NCI-H446 (cell line): Measurements from ENCODE around the gene ERC1.

Source experiments
- DNase-seq, 2 experiments: peaks; one replicate each; lab custom pipeline; 2025; lab: John Stamatoyannopoulos, UW

The ERC1 gene

DNA sequence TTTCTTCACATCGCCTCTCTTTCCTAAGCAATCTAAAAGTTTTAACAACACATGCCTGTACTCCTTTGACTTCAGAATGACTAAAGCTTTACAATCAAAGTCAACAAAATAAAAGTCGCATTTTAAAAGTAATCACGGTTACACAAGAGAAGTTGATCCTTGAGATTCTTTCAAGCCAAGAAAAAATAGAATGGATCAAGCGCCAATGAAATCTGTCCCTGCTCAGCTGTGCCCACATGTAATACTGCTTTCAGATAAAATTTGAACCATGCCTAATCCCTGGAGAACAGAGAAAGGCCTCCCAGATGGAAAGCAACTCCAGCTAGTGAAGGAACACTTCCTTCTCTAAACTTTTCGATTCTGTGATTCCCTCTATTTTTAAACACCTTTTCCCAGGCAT lies 490.3 kb downstream of the ERC1 start:
- no peak for DNase-seq

DNA sequence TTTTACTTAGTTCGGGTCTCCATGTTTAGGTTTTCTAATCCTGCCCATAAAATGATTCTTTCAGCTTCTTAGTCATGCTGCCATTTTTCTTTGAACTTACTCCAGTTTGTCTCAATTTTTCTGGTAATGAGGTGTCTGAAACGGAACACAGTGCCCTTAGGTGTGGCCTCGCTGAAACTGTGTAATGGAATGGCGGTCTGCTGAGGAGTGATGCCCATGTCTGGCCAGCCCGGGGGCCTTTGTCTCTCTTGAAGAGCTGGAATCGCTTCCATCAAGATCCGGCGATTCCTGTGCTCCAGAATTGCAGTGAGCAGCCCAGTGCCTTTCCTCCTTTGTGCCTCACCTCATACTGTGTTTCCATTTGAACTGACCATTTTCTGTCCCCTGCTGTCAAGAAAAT lies 490.9 kb downstream of the ERC1 start:
- DNase-seq: no peak

DNA sequence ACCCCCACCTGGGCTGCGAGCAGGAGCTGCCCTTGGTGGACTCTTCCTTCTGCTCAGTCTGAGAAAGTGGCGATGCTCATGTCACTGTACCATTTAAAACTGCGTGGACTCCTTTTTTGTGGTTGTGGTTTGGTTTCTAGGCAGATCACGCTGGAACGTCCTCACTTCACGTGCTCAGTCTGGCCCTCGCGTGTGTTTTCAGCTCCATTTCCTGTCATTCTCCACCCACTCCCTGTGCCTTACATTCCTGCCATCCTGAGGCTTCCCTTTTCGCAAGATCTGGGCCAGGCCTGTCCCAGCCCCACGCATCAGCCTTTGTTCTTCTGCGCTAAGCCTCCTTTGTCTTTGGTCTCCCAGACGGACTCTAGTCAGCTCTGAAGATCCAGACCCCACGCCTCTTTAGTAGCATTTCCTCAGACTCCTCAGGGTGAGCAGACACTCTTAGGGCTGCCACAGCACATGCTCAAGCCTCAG lies 497.9 kb downstream of the ERC1 start:
- no peak for DNase-seq

DNA sequence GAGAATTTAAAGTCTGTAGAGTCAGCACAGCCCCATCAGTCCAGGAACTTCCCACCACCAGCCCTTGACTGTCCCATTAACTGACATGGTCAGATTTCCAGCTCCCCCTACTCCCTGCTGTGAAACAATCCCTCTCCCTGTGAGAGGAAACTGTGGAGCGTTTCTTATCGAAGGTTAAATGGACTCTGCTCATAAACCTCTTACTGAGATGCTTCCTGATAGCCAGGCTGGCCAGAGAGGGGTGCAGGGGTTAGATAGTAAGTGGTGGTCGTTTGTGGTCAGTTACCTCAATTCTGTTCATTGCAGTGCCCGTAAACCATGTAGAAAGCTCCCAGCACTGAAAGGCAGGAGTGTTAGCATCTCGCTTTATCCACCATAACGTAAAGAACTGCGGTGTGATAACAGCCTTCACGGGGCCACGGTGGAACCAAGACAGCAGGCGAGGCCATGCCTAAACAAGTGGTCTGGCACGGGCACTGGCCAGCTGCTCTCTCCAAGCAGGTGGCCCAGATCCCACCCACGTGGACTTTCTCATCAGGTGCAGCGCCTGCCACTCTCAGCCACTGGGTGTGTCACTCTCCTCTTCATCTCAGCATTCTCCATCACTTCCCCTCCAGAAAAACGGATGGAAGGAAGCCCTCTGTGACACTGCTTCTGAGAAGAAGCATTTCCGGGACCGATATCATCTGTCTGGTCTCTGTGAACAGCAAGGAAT lies 501.1 kb downstream of the ERC1 start:
- DNase-seq: no peak

DNA sequence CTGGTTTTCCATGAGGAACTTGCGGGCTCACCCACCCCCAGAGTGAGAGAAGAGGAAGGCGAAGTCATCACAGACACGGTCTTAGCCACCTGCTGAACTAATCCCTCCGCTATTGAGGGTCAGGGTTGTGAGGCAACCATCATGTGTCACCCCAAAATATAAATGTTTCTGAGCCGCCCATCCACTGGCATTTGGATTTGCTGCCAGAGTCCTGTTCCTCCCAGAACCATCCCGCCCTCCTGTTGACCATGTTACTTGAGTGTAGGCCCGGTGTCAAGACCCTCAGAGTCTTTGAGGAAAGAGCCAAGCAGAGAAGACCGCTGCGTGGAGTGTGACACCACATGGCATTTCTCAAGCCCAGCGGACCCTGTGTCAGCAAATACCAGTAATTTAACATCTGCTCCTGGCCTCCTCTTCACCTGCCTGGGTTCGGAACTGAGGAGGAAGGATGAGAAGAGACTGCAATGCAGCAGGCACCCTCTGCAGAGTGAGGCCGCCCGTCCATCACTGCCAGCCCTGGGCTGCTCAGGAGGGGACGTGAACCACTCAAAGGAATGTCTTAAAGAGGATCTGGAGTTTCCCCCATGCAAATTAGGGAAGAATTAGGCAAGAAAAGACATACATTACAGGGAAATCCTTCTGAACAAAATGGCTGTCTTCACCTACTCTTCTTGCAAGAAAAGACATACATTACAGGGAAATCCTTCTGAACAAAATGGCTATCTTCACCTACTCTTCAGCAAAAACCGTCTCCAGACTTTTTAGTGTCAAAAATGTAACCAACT lies 502.9 kb downstream of the ERC1 start:
- DNase-seq: no peak

DNA sequence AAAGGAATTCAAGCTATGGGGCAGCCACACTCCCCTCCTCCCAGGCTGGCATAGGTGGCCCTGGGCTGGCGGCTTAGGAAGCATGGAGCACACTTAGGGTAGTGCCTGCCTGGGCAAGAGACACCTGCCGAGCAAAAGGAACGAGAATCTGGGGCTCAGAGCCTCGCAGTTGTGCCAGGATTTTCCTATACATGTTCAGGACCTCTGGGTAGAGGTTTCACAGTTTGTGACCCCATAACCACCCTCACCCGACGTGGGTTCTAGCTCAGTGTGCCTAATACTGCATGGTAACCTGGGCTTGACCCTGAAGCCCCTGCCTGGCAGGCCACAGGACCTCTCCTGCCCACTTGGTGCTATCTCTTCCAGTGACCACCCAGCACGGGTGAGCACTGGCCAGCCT lies 503.8 kb downstream of the ERC1 start:
- DNase-seq: no peak

DNA sequence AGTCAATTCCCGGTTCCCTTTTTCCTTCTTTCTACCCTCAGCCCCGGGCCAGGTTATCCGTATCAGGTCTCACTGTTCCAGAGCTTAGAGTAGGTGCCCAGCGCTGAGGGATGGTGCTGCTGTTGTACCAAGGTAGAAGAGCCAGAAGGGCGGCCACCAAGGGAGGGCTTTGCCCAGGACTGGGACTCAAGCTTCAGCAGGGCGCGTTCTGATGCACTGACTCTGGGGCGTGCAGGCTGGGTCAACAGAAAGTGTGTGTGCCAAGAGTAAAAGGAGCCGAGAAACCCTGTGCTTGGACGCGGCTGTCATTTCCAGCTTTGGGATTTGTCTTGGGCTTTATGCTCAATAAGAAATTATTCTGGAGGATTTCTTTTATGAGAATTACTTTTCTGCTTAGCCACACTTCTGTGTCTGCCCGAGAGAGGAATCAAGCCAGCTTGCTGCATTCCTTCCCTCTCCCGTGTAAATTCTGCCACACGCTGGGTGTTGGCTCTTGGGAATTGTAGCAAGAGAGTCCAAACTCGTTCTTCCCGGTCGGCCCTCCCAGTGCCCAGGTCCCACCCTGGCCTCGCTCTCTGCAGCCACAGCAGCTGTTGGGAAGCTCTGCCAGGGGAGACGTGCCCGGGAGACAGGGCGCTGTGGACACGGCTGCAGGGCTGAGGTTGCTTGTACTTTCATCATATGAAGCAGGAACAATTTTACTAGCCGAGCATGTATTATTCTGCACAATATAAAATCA lies 505.3 kb downstream of the ERC1 start:
- peak in 1 of 2 experiments; percentile 47 for DNase-seq

DNA sequence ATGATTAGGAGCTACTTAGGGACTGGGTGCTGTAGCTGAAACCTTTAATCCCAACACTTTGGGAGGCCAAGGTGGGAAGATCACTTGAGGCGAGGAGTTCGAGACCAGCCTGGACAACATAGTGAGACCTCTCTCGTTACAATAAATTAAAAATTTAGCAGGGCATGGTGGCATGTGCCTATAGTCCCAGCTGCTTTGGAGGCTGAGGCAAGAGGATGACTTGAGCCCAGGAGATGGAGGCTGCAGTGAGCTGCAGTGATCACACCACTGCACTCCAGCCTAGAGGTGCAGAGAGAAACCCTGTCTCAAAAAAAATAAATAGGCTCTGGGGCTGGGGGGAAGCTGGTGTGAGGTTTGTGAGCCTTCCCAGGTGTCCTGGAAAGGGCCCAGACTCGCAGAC lies 506.1 kb downstream of the ERC1 start:
- no peak for DNase-seq

DNA sequence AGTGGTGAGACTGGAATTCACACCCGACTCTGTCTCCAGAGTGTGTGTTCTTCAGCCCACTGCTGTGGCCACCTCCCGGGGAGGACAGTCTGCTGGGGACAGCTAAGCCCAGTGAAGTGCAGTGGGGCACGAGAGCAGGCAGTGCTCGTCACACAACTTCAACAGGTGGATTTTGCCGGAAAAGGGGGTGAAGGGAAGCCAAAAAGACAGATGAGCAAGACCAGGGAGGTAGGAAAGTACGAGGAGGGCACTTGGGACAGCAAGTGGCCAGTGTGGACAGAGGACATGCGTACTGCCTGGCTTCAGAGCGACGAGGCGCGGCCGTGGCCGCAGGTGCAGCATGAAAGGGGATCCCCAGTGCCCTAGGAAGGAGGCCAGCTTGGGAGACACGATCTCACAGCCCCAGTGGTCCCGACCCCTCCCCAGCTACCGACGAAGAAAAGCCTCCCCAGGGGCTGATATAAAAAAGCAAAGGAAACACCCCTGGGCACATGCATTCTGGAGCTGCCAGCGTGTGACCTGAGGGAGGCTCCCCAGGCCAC lies 507.2 kb downstream of the ERC1 start:
- DNase-seq: no peak

DNA sequence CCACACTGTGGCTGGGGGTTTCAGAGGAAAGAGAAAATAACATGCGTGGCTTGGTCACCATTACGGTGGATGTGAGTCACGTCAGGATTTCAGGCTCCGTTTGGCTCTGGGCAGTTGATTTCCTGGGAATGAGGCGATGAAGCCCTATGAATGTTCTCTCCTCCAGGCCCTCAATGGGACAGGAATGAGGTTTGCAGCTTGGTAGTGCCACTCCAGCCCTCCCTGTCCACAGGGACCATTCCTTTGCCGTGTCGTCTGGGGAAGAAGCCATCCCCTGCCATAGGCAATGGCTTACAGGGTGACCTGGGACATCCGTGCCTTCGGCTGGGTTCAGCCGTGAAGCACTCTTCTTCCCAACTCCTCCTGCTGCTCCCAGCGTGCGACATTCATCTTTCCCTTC lies 508.3 kb downstream of the ERC1 start:
- no peak for DNase-seq

DNA sequence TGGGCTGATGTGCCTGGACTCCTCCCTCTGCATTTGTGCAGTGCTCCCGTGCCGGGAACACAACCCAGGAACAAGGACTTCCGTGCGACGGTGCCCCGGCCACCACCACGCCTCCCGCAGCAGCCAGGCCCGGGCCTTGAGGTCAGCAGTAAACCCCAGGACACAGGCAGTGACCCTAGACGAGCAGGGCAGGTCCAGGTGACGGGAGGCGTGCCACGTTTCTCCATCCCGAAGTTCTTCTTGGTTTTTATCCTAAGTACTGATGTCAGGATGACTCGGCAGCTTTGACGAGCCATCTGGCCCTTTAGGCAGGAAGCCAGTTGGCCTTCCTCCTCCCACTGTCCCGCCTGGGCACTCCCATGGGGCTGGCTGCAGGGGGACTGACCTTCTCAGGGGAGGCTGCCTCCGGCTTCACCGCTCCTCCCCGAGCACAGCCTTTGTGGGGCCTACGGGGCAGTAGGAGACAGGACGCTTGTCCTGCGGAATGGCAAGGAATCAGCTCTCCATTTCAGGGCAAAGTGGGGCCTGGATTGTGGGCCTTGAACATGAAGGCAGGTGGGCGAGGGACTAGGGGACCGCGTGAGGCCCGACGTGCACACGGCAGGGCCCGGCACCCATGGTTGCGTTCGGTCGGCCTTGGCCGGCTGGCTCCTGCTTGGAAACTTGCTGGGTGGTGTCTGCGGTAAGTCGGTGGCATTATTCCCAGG lies 509.2 kb downstream of the ERC1 start:
- peak; percentile 42 to 81 for DNase-seq

DNA sequence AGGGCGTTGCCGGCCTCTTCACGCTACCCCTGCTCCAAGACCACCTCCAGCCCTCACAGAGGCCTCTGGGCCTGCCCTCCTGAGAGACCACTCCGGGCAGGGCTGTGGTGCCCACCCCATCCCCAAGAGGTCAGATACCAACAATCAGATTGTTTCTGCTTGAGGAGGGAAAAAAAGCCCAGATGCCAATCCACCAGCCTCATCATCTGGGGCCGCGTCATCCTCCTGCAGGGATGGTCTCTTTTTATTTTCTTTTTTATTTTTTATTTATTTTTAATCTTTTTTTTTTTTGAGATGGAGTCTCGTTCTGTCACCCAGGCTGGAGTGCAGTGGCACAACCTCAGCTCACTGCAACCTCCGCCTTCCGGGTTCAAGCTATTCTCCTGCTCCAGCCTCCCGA lies 510.0 kb downstream of the ERC1 start:
- no peak for DNase-seq

DNA sequence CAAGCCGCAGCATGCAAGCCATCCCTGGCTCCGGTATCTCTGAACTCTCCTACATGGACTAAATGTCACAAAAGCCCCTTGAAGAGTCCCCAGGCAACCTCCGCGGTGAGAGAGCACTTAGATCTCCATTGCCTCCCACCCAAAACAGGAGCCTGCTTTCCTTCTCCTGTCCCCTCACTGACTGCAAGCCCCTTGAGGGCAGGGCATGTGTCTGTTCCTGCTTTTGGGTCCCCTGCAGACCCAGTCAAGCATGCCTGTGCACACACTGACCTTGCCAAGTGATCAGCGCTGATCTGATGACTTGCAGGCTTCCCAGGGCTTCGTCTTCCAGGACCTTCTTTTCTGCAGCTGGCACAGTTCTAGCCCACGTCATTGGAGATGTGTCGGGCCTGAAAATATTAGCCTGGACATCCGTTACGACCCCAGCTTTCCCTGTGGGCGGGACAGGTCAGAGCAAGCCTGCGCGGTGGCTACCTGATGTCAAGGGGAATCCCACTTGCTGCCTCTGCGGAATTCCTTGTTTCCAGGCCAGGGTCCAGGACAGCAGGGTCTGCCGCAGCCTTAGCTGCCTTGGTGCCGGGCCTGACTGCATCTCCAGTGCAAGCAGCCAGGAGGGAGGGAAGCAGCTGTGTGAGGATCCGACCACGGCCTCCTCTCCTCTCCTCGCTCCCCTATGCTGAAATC lies 510.8 kb downstream of the ERC1 start:
- peak in 1 of 2 experiments; percentile 33 for DNase-seq

DNA sequence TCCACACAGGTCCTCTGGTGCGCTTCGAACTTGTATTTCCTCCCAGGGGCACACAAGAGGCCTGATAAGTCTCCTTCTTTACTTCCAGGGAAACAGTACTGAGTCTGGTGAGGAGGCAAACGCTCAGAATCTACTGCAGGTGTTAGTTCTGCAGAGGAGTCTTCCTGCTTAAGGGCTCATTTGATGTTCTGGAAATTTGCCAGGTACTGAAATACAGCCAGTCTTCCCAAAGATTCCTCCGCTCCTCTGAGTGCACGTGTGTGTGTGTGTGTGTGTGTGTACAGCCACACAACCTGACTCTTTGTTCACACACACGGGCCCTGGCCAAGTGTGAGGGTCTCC lies 511.3 kb downstream of the ERC1 start:
- peak in 1 of 2 experiments; percentile 62 for DNase-seq

DNA sequence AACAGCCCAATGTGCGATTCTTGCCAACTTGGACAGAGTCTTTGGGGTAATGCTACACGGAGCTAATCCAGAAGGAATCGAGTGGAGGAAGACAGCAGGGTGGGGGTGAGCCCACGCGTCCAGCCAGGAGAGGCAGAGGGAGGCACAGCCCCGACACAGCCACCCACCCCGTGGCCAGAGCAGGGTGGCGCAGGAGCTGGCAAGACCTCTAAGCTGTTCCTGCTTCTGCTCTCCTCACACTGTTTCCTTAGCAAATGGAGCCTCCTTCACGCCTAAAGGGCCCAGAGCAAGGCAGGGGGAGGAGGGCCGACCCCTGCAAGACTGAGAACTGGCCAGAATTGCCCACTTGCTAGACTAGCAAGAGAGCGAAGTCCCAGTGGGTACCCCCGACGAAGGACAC lies 511.8 kb downstream of the ERC1 start:
- DNase-seq: no peak

DNA sequence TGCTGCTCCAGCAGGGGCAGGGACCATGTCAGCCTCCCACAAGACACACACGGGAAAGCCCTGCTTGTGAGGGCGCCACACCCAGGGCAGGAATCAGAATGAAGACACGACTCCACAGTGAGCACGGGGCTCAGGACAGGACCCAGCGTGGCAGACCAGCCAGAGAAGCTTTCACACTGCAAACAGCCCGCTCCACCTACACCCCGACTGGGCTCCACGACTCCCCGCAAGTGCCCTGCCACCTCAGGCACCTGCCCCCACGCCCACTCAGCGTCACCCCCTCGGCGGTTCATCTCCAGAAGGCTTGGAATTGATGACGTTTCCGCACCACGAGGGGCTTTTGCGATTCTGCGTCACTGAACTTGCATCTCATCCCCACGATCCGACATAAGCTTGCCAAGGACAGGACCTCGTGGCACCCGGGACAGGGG lies 512.3 kb downstream of the ERC1 start:
- DNase-seq: no peak

DNA sequence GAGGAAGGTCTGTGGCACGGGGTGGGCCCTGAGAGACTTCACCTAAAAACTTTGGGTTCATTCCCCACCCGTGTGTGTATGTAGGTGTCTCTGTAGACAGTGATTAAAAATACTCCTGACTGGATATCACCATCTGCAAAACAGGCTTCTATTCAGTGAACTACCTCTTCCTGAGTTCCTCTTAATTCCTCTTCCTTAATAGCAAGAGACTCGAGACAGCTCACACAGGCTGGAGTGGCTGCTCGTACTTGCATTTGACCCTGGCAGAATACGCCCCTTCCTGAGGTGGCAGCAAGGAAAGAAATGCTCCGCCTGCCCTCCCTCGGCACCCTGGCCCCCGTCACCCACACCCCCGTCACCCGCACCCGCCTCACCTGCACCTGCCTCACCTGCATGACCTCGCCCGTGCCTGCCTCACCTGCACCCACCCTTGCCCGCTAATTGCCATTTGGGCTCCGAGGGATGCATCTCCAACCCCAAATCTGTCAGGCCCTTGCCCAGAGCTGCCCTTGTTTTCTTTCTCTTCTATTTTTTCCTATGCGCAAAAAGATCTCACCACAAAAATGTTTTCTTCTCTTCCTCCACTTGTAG lies 513.4 kb downstream of the ERC1 start:
- no peak for DNase-seq

DNA sequence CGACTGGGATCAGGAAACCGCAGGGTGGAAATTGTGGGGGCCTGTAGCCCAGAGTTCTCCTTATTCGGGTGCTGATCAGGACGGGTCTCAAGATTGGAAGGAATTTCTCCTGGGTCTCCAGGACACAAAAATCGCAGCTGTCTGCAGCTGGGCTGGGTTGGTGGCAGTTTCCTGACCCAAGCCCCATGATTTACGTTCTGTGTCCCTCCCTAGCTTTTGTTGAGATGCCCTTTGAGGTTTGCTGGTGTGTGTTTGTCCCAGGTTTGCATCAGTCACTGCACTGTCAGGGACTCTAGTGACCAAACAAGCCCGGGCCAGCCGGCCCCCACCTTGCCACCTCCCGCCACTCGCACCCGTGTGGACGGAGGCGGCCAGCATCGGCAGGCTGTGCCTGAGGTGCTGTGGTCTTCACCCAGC lies 513.9 kb downstream of the ERC1 start:
- DNase-seq: no peak

DNA sequence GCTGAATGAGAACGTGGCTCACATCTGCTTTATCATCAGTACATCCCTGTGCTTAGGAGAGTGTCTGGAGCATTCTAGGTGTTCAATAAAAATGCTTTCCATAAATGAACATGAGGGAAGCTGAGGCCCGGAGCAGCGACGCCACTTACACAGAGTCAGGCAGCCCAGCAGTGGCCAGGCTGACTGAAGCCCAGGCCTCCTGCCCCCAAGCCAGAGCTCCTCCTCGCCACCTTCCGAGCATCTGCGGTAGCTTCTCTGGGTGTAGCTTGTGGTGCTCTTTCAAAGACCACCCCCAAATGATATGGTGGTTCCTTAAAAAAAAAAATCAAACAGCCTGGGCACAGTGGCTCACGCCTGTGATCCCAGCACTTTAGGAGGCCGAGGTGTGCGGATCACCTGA lies 514.6 kb downstream of the ERC1 start:
- DNase-seq: no peak

DNA sequence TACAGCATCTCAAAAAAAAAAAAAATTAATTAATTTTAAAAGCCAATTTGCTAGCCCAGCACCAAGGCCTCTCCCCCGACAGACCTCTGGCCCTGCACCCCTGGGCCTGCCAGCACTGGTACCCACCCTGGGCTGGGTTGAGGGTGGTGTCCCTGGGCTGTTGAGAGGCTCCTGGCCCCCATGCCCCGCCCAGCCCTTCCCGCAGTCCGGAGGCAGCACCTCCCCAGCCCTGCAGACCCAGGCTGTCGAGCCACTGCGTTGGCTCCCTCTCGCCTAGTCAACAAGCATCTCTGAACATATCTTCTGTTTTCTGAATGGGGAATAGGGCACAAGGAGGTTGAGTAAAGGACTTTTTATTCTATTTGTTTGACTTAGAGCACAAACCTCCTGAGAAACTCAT lies 516.3 kb downstream of the ERC1 start:
- DNase-seq: no peak
